GM21717 (cell line): Measurements from ENCODE around the gene EFCAB6.

Experiments used
- ATAC-seq: cut with Tn5 transposase; IDR thresholded peaks from one replicate; pipeline ENCODE4 v1.9.1; 2021; ENCODE audit warnings: mild to moderate bottlenecking, moderate library complexity; ENCODE audit not compliant: unreplicated experiment

EFCAB6 gene

DNA sequence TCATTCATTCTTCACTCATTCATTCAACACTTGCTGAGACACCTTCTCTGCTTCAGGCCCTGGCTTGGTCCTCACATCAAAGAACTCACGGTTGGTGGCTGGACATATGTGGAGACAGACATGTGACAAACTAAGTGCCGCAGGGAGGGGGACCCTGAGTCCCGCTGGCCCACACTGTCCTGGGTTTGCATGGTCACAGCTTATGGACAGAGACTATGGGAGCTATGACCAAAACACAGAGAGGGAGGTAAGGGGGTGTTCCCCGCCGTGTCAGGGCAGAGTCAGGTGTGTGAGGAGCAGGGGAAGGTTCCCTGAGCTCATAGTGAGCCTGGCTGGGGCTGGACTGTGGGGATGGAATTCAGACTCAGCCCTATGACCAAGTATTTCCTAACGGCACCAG is 277.2 kb downstream of the EFCAB6 start:
- ATAC-seq = no peak

DNA sequence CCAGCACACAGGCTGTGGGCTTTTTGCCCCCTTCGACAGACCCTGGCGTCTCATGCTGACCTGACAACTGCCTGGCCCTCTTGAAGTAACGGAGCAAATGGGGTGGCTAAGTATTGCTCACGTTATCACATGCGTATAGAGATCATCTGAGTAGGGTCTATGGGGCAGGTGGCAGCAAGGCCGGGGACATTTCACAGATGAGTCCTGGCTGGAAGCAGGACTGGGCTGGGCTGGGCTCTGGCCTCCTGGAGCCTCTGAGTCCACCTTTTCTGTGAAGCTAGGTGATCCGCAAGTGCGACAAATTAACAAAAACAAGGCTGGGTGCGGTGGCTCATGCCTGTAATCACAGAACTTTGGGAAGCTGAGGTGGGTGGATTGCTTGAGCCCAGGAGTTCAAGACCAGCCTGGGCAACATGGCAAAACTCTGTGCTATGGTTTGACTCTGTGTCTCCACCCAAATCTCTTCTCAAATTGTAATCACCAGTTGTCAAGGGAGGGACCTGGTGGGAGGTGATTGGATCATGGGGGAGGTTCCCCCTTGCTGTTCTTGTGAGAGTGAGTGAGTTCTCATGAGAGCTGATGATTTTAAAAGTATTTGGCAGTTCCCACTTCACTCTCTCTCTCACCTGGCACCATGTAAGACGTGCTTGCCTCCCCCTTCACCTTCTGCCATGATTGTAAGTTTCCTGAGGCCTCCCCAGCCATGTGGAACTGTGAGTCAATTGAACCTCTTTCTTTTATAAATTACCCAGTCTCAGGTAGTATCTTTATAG is 278.3 kb downstream of the EFCAB6 start:
- ATAC-seq = no peak

DNA sequence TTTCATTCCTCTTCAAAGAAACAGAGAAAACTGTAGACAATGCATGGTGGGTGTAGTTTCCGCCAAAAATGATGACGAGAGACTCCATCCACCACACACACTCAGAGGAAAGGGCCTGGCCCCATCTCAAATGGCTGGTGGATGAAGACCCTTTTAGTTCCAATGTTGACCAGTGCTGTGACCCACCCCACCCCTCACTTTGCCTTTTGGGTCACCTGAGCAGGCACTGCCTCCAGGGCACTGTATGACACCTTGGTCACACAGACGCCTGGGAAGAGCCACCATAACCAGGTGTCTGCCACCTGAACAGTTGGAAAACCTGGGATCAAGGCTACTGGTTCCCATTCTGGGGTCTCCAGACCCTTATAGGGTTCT is 279.0 kb downstream of the EFCAB6 start:
- no peak for ATAC-seq

DNA sequence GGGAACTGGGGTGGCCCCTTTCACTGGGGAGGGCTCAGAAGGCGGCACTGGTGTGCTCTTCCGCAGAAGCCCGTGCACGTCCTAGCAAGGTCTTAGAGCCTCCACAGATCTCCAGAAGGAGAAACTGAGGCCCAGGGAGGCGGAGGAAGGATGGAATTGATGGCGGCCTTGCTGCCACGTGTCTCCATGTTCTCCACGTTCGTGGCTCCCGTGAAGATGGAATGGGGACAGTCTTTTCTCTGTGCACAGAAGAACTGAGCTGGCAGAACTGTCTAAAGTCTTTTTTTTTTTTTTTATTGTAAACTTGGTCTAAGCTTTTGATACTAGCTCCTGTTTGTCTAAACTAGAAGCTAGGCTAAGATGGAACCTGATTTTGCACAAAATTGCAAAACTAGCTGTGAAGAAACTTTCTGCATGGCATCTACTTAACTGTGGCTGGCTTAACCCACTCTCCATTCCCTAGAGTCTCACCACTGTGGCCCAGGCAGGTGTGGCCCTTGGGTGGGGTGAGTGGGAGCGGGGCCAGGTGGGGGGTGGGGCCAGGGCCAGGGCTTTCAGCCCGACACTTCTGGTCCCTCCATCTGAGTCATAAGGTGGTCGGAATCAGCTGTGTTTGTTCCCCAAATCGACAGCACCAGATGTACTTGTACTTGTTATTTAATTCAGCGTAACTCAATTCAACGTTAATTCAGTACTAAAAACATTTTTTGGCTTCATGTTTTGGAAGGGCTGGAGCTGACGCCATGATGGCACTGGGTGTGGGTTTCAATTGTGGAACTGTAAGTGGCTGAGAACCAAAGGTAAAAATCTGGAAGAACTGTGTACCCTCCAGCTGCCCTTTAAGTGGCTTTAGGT is 279.6 kb downstream of the EFCAB6 start:
- no peak for ATAC-seq

DNA sequence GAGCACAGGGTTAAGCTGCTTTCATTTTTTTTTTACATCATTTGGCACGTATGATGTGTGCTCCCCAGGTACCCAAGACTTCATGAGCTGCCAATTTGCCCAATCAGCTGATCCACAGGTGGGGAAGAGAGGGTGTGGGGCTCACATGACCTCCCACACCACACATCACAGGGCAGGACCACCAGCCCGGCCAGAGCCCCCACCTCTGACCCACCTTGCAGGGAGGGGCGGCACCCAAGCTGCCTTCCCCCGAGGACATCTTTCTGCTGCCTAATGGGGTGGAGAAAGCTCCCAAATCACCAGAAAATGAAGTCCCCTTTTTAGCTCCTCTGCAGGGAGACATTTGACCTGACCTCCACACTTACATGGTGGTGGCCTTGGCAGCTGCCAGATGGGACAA is 280.5 kb downstream of the EFCAB6 start:
- ATAC-seq = no peak

DNA sequence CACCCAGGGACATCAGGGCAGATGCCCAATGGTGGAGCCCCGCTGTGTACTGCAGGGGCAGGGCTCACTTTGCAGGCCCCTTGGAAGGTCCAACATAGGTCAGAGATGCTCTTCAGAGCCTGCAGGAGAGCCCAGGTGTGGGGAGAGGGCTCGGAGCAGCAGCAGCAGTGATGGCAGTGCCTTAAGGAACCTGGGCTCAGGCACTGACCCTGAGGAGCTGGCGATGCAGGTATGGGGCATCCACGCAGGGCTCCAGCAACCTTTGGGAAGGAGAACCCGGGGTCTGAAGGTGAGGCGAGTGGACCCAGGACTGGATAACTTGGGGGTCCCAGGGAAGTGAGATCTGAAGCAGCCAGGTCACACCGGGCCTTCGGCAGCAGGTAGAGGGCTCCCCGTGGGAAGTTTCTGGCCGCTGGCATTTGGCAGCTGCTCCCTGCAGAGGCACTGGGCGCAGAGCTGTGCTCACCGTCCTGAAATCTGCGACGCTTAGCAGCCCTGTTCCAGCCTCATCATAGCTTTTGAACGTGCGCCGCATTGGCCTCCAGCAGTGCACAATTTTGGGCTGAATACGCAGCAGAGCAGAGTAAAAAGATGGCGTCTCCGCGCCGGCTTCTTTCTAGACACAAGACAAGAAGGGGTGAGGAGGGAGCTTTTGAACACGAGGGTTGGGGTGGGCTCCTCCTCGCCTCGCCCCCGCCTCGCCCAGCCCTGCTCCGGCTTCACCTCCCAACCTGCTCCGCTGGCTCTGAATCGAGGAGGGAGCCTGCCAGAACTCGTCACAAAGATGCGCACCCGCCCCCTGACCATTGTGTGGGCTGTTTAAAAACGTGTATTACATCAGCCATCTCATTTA is 281.5 kb downstream of the EFCAB6 start:
- ATAC-seq = no peak

DNA sequence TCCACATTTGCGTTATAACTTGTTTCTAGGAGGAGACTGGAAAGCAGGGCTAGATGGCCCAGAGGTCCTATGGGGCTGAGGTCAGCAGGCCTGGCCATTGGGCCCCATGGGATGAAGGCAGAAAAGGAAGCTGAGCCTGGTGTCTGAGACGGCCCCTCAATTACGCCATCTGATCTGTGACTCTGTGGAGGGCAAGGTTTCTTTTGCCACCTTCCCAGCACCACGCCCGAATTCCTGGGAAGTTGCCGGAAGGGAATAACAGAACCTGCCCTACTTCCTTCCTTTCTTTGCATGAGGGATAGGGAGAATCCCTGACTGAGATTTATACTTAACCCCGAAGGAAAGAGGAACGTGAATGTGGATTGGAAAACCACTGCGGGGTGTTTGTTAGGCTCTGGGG is 282.2 kb downstream of the EFCAB6 start:
- ATAC-seq = no peak

DNA sequence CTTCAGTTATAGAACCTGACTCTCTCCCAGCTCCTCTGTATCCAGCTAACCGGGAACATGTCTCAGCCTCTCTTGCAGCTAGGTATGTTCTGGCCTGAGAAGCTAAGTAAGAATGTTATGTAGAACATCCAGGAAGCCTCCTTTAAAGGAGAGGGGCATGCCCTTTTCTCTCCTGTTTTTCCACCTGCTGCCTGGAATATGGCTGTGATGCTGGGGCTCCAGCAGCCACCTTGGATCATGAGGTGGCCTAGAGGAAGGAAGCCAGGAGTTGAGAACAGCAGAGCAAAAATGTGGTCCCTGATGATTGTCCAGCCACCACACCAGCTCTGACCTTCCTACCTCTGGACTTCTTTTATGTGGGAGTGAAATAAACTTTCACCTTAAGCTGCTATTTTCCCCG is 282.6 kb downstream of the EFCAB6 start:
- no peak for ATAC-seq

DNA sequence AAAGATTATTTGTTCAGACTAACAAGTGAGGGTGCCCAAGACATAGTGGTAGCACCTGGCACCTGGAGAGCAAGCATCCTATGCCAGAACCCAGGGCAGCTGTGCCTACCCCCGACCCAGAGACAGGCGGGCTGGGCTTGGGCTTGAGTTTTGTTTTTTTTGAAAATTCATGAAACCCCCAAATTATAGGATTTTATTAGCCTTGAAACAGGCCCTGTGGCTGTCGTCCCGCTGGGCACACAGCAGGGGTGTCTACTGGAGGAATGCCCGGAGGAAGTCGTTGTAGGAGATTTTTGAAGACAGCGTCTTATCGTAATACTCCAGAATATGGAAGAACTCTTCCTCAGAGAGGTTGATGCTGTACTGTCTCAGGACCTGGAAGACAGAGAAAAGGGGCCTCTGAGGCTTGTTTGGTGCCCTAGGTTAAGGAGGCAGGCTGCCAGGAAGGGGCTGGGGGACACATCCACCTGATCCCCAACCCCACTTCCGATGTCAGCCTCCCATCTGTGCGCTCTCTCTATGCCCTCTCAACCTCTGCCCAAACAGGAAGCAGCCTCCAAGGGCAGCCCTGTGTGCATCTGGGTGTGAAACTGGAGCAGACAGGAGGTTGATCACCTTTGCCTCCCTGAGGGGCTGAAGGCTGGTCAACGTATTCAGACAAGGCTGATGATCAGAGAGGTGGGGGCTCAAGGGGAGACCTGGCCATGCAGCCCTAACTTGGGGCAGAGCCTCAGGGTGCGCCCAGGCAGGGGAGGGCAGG is 283.3 kb downstream of the EFCAB6 start:
- ATAC-seq = no peak

DNA sequence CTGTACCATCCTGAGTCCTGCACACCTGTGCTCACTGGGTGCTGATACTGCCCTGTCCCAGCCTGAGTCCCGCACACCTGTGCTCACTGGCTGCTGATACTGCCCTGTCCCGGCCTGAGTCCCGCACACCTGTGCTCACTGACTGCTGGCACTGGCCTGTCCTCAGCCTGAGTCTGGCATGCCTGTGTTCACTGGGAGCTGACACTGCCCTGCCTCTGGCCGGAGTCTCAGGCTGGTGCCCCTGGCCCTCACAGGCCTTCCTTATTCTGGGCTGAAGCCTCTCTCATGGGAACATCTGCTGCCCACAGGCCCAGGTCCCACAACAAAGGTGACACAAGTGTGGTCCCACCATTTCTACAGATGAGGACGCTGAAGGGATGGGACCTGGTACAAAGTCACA is 285.2 kb downstream of the EFCAB6 start:
- no peak for ATAC-seq

DNA sequence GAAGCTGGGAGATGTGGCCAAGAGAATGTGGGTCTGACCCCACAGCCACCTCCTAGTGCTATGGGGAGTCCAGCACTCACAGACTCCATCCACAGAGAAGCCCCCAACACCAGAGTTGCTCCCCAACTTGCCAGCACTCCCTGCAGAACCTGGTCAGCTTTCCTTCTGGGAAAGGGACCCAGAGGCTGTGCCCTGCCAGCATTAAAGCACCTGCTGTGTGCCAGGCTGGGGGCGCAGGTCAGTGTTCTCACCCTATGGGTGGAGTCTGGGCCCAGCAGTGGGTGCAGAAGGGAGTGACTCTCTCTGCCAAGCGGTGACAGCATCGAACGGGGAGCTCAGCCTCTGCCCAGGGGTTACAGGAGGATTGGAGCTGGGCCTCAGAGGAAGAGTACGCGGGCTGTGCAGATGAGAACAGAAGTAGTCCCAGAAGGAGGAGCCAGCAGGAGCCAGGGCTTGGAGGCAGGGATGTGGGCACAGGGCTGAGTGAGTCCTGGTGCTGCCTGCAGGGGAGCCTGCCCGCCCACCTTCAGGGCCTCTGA is 285.9 kb downstream of the EFCAB6 start:
- ATAC-seq = no peak

DNA sequence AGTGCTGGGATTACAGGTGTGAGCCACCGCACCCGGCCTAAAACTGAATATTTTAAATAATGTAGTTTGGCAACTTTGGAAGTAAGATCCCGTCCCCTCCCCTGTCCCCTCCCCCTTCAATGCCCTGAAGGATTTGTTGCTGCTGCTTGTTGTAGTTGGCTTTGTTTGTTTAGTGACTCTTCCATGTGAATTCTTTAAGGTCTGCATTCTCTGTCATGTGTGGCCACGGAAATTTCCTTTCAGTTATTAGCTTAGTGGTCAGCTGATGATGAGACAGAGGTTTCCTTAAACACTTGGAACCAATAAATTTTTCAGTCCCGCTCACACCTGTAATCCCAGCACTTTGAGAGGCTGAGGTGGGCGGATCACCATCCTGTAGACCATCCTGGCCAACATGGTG is 290.4 kb downstream of the EFCAB6 start:
- no peak for ATAC-seq

DNA sequence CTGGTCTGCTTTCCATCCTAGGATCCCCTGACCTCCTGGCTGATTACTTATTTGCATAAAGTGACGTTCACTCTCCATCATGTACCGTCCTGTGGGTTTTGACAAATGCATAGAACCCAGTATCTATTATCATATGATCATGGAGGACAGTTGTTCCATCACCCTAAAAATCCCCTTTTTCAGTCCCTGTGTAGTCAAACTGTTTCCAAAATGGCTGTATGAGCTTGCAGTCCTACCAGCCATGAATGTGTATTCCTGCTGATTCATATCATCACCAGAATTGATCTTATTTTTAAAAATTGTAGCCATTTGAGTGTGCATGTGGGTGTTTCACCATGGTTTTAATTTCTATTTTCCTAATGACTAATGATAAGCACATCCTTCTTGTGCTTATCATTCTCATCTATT is 291.5 kb downstream of the EFCAB6 start:
- ATAC-seq = no peak

DNA sequence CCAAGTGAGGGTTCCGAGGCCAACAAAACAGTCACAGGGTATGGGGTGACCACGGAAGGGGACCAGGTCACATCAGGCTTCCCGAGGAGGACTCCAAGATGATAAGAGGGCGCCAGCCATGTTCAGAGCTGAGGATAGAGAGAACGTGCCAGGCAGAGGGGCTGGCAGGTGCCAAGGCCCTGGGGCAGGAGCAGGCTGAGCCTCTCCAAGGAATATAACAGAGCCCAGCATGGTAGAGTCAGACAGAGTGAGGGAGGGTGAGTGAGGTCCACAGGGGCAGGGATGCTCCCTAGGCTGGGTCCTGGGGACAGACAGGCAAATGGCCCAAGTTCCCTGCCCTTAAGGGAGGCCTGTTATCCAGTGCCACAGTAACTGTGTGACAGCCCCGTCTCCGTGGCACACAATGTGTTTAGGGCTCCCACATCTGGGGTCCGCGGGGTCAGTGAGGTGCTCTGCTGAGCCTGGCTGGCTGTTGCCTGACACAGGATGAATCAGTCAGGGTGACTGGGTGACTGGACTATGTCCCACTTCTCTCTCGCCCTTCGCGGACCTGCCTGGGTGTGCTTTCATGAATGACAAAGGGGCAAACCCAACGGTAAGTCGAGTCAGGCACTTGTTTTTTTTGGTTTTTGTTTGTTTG is 295.0 kb downstream of the EFCAB6 start:
- ATAC-seq = no peak

DNA sequence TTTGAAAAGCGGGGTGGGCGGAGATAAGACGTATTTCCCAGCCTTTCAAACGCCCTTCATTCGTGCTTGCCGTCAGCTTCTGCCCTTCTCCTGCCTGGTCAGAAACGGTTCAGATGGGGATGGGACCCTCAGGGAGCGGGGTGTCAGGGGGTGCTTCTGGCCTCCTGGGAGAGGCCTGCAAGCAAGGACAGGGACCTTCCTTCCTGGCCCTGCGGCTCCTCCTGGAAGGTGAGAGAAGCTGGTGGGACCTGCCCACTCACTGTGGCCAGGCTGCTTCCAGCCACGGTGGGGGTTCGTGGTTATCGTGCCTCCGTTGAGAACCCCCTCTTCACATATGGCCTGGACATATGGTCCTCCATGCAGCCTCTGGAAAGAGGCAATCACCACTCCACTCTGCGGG is 295.7 kb downstream of the EFCAB6 start:
- ATAC-seq = no peak

DNA sequence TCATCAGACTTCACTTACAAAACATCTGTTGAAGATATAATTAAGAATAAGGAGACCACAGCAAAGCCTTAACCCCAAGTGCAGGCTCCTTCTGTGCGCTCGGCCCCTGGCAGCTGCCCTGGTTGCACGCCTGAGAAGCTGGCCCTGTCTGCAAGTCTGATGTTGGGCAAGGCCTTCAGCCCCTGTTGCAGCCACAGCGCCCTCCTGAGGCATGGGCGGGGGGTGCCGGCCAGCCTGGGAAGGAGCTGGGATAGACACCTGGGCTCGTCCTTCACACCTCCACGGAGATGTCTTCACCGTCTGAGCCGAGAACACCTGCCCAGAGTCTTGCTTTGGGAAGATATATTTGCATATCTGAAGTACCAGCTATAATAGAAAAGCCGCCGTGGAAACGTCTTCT is 296.2 kb downstream of the EFCAB6 start:
- ATAC-seq = no peak

DNA sequence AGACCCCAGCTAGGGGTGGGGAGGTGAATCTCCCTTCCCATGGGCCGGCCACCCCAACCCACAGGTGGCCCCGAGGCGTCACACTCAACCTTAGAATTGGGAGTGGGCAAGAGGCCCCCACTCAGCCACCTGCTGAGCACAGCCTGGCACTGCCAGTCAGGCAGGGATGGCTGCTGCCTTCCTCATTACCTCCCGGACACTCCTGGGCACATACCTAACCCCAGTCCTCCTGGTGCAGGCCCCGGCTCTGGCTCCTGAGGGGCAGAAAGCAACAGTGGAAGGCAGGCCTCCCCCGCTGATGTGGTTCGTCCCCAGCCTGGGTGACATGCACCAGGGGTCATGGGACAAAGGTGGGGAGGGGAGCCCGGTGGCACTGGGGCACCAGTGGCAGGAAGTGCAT is 296.7 kb downstream of the EFCAB6 start:
- ATAC-seq = no peak

DNA sequence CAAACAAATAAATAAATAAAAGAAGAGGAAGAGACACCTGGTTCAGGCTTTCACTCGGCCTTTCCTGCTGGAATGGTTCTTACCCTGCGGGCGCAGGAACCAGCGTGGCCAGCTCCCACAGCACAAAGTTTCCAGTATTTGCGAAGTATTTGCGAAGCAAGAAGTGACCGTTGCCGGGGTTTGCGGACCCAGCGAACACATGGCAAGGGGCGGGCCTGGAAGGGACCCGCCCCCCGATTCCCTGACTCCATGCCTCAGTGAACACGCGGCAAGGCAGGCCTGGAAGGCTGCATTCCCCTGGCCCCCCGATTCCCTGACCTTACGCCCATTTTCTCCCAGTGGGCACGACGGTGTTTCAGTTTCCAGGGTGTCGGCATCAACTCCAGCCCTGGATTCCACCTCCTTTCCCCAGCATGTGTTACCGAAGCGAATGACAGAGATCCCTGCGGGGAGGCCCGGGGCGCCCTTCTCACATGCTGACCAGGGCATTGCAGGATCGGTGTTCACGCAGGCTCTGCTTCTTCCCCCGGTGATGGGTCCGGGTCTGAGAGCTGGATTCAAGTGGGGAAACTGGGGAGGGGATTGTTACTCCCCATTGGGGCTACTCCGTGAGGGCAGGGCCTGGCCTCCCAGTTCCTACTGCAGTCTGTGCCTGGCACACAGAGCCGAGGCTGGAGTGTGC is 297.5 kb downstream of the EFCAB6 start:
- ATAC-seq = no peak

DNA sequence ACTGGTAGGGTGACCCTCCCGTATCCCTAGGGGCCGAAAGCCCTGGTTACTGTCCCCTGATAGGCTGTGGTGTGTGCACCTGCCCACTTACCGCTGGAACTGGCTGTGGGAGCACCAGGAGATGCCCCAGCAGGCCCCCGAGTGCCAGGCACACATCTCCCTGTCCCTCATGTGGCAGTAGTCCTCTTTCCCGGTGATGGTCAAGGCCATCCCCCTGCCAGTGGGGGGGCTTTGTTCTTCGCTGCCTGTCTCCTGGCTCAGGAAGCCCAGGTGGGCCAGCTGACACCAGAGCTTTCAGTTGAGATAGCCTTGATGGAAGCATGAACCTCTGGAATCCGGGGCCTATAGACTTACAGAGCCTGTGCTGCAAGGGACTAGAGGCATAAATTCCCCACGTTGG is 299.8 kb downstream of the EFCAB6 start:
- no peak for ATAC-seq
